ENCODE data around the gene STK32B.

DNA sequence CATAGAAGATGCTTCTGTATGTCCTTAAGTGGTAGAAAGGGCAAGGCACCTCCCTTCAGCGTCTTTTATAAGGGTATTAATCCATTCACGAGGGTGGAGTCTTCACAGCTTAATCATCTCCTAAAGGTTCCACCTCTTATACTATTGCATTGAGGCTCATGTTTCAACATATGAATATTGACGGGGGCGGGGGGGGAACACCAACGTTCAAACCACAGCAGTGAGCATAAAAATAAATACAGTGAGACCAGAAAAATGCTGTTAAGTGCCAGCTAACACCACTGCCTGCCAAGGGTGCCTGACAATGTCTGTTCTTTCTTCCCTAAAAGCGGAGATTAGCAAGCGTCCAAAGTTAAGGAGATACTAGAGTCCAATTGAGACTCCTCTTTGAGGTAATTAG, 323.3 kb downstream of the STK32B start:
- TF ChIP-seq, protein P1, sequence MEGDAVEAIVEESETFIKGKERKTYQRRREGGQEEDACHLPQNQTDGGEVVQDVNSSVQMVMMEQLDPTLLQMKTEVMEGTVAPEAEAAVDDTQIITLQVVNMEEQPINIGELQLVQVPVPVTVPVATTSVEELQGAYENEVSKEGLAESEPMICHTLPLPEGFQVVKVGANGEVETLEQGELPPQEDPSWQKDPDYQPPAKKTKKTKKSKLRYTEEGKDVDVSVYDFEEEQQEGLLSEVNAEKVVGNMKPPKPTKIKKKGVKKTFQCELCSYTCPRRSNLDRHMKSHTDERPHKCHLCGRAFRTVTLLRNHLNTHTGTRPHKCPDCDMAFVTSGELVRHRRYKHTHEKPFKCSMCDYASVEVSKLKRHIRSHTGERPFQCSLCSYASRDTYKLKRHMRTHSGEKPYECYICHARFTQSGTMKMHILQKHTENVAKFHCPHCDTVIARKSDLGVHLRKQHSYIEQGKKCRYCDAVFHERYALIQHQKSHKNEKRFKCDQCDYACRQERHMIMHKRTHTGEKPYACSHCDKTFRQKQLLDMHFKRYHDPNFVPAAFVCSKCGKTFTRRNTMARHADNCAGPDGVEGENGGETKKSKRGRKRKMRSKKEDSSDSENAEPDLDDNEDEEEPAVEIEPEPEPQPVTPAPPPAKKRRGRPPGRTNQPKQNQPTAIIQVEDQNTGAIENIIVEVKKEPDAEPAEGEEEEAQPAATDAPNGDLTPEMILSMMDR (IDR thresholded peaks at IDR 0.05) = no peak
- no peak for TF ChIP-seq ZFX (IDR thresholded peaks at IDR 0.05; ENCODE audit: borderline replicate concordance)

All from 22Rv1 (cell line).